Omental fat pad (tissue), 4 donors: ENCODE data around the gene ANKRD53. TPM values are rescaled to one million over a fixed set of nuclear protein-coding genes. Genes with fewer than 3 reads are reported as not detected.
"Not testable (repeated sequence)": the region's sequence is repeated elsewhere in the genome, so short reads cannot be mapped to it uniquely, and the experiment has no call there.

Source experiments
- ATAC-seq: fragments of 150-250 bp; one replicate; pipeline ENCODE4 v1.9.1; 2016; ENCODE audit warnings: mild to moderate bottlenecking, moderate library complexity; ENCODE audit not compliant: low FRiP score
- DNase-seq: peaks from one replicate; pipeline ENCODE4 v3.0.0-alpha.2; 2019; ENCODE audit warnings: low spot score
- CTCF ChIP-seq, 3 donors: fragments of 450-650 bp; IDR thresholded peaks; one replicate each; pipeline ENCODE4 v1.5.1; 2016 to 2017; ENCODE audit warnings: antibody characterized with exemption in 3 of 3, mild to moderate bottlenecking in 3 of 3, moderate library complexity in 2 of 3
- small RNA-seq: library from RNA; depleted of rRNA; stranded (forward); fragments of <200 nt; gene quantifications from one replicate; pipeline ENCODE3, GENCODE V24; 2016
- total RNA-seq, 4 donors: library from RNA; depleted of rRNA; stranded (reverse); fragments of >200 nt; gene quantifications; one replicate each; pipeline ENCODE4 v1.1.0, GENCODE V29; 2016

The ANKRD53 gene
- total RNA-seq, 4 donors from 2014 or later: 6.2 to 16.8 (median 10.0) TPM

GRCh38 chr2:71018625-71019024 lies 40.2 kb downstream of the ANKRD53 start:
- TF ChIP-seq CTCF (IDR thresholded peaks at IDR 0.05): no peak
- DNase-seq: no peak
- no peak for ATAC-seq

GRCh38 chr2:71019989-71020388 lies 41.6 kb downstream of the ANKRD53 start:
- ATAC-seq, DNase-seq: not testable (repeated sequence)

GRCh38 chr2:71021394-71021793 lies 43.0 kb downstream of the ANKRD53 start:
- ATAC-seq, DNase-seq: not testable (repeated sequence)

GRCh38 chr2:71023553-71024243 lies 45.3 kb downstream of the ANKRD53 start:
- not testable (repeated sequence) for DNase-seq, ATAC-seq

Small RNAs within 50 kb of the gene (small RNA-seq; reads per million reads assigned to genes)
- gene RN7SL160P: not detected

Other genes starting within 250 kb of the ANKRD53 start
- 1 to 10 TPM; 3.2 to 4.8 (median 4.3) TPM for gene ADD2, start 210.4 kb upstream of the ANKRD53 start, total RNA-seq
- gene FIGLA, start 188.0 kb upstream of the ANKRD53 start, total RNA-seq: not detected
- gene CLEC4F, start 158.0 kb upstream of the ANKRD53 start, total RNA-seq: 1 to 10 TPM in 1 of 4 donors, under 1 TPM in 1, not detected in 2; 0.56 to 2.7 TPM
- gene CD207, start 142.8 kb upstream of the ANKRD53 start, total RNA-seq: under 1 TPM in 2 of 4 donors, not detected in 2; 0.28 to 0.47 TPM
- 1 to 10 TPM in 3 of 4 donors, under 1 TPM in 1; 0.48 to 6.6 (median 1.8) TPM for gene VAX2, start 78.1 kb upstream of the ANKRD53 start, total RNA-seq
- 1 to 10 TPM in 2 of 4 donors, not detected in 2; 3.6 to 7.1 TPM for gene ATP6V1B1, start 42.7 kb upstream of the ANKRD53 start, total RNA-seq
- 10 to 100 TPM; 33.6 to 63.0 (median 41.1) TPM for gene TEX261, start 16.2 kb downstream of the ANKRD53 start, total RNA-seq
- 100 to 1,000 TPM in 2 of 4 donors, 10 to 100 TPM in 2; 72.1 to 149 (median 121) TPM for gene NAGK, start 90.0 kb downstream of the ANKRD53 start, total RNA-seq
- gene MCEE, start 151.6 kb downstream of the ANKRD53 start, total RNA-seq: 10 to 100 TPM in 3 of 4 donors, 1 to 10 TPM in 1; 5.3 to 23.0 (median 11.9) TPM
- 10 to 100 TPM; 17.9 to 38.2 (median 22.4) TPM for gene MPHOSPH10, start 152.0 kb downstream of the ANKRD53 start, total RNA-seq
- 1 to 10 TPM; 2.8 to 5.0 (median 4.0) TPM for gene PAIP2B, start 248.5 kb downstream of the ANKRD53 start, total RNA-seq